ENCODE results near the gene PRTG.

PRTG gene

GRCh38 chr15:55782901-55783300 lies 39.9 kb upstream of the PRTG start:
- no peak overlapping the region for H3K4me3 ChIP-seq (ENCODE audit: control insufficient read depth, low read depth, low read length)
- TF ChIP-seq CTCF (conservative IDR thresholded peaks at IDR 0.05; ENCODE audit: control insufficient read depth, insufficient read depth, low read depth, low read length) = no peak
- DNase-seq (ENCODE audit: low read depth) = no peak

- no peak overlapping the region for H3K4me3 ChIP-seq (ENCODE audit: control insufficient read depth, low read depth, low read length)
- DNase-seq (ENCODE audit: low read depth) = no peak
- TF ChIP-seq CTCF (conservative IDR thresholded peaks at IDR 0.05; ENCODE audit: control insufficient read depth, insufficient read depth, low read depth, low read length) = no peak
These were observed 37.3 kb upstream of the PRTG start for GRCh38 chr15:55780292-55780691.

- H3K4me3 ChIP-seq (ENCODE audit: control insufficient read depth, low read depth, low read length) = no peak overlapping the region
- TF ChIP-seq CTCF (conservative IDR thresholded peaks at IDR 0.05; ENCODE audit: control insufficient read depth, insufficient read depth, low read depth, low read length) = no peak
- no peak for DNase-seq (ENCODE audit: low read depth)
These were observed 36.0 kb upstream of the PRTG start for GRCh38 chr15:55778932-55779331.

- DNase-seq (ENCODE audit: low read depth) = no peak
- no peak overlapping the region for H3K4me3 ChIP-seq (ENCODE audit: control insufficient read depth, low read depth, low read length)
- TF ChIP-seq CTCF (conservative IDR thresholded peaks at IDR 0.05; ENCODE audit: control insufficient read depth, insufficient read depth, low read depth, low read length) = no peak
These were observed 32.4 kb upstream of the PRTG start for GRCh38 chr15:55775316-55775715.

- TF ChIP-seq CTCF (conservative IDR thresholded peaks at IDR 0.05; ENCODE audit: control insufficient read depth, insufficient read depth, low read depth, low read length) = peak; percentile 59
- DNase-seq (ENCODE audit: low read depth) = peak; percentile 34
- H3K4me3 ChIP-seq (ENCODE audit: control insufficient read depth, low read depth, low read length) = no peak overlapping the region
These were observed 31.4 kb upstream of the PRTG start for GRCh38 chr15:55774113-55774970.

- DNase-seq (ENCODE audit: low read depth) = peak; percentile 52
- TF ChIP-seq CTCF (conservative IDR thresholded peaks at IDR 0.05; ENCODE audit: control insufficient read depth, insufficient read depth, low read depth, low read length) = no peak
- H3K4me3 ChIP-seq (ENCODE audit: control insufficient read depth, low read depth, low read length) = no peak overlapping the region
These were observed 27.9 kb upstream of the PRTG start for GRCh38 chr15:55770806-55771205.
